ENCODE measurements around the gene FDX2. TPM values are rescaled to one million over a fixed set of nuclear protein-coding genes. Genes with fewer than 3 reads are reported as not detected.

The FDX2 gene
- polyA plus RNA-seq, 1 donor from 2014 or later = 82.7 TPM

DNA sequence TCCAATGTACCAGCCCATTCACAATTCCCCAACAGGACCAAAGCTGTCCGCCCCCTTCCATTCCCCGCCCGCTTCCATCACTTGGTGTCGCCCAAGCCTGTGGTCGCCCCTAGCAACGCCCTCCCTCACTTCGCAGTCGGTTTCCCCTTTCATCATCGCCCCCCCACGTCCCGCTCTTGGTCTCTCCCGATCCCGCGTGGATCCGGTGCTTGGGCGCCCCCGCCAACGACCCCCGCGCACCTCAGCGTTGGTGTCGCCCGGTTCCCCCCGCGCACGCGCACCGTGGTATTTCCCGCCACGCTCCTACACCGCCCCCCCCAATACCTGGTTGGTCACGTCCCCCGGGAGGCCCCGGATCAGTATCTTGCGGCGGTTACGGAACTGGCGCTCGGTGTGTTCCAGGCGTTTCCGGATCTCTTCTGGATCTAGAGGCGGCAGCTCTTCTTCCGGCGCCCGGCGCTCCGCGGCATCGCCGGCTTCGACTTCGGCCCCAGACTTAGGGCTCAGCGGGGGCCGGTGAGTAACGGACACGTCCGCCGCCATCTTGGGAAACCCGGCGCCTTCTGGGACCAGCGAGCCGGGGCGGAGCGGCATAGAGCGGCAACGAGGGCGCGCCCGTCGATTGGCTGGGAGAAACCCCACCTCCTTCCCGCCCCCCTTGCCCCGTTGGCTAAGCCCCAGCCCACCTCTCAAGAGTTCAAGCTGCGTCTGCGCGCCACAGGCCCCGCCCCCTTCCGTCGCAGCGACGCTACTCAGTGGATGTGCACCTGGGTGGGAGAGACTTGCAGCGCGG is 17.3 kb upstream of the FDX2 start, which contains the start of gene RAVER1:
Gene RAVER1, minus strand, starts transcription at position 565 of the 793 bp plus-strand sequence. Its CDS starts 22 bp downstream, at position 543.
- H3K27ac ChIP-seq (ENCODE audit: low read length) = peak within 1 kb of the TSS; percentile 98
- peak within 1 kb of the TSS; percentile 92 for H3K9ac ChIP-seq (ENCODE audit: low read length)
- H3F3A ChIP-seq (ENCODE audit: insufficient read depth, low read length, poor library complexity, severe bottlenecking) = no peaks in the 10 kb centered on the region
- H3K4me2 ChIP-seq (ENCODE audit: low read length) = peak within 1 kb of the TSS; percentile 88
- no peaks in the 10 kb centered on the region for H3K27me3 ChIP-seq (ENCODE audit: insufficient read depth, low read depth, low read length)
- H3K79me2 ChIP-seq (replicated peaks; ENCODE audit: insufficient read depth, low read length) = peaks cover 22% of the 10 kb centered on the region
- H2AFZ ChIP-seq (ENCODE audit: low read depth, low read length) = peak within 1 kb of the TSS; percentile 83
- no peaks in the 10 kb centered on the region for H4K20me1 ChIP-seq (ENCODE audit: insufficient read depth)
- H3K9me2 ChIP-seq (ENCODE audit: insufficient read depth, low read length) = no peaks in the 10 kb centered on the region
- H3K36me3 ChIP-seq (ENCODE audit: insufficient read depth, low read length) = no peaks in the 10 kb centered on the region
- H3K9me3 ChIP-seq (ENCODE audit: low read length) = no peaks in the 10 kb centered on the region
- TF ChIP-seq RAD21 (conservative IDR thresholded peaks at IDR 0.05) (peak; percentile 46), TAF1 (IDR thresholded peaks at IDR 0.05; ENCODE audit: low read depth) (peak; percentile 94), EZH2 (IDR thresholded peaks at IDR 0.05; ENCODE audit: borderline replicate concordance, insufficient read depth, low read length, poor library complexity, severe bottlenecking) (no peak), EP300 (conservative IDR thresholded peaks at IDR 0.05; ENCODE audit: poor library complexity, severe bottlenecking) (peak; percentile 72), REST (IDR thresholded peaks at IDR 0.05; ENCODE audit: borderline replicate concordance) (peak; percentile 87), MXI1 (conservative IDR thresholded peaks at IDR 0.05; ENCODE audit: poor library complexity, severe bottlenecking) (peak; percentile 89), POLR2AphosphoS5 (IDR thresholded peaks at IDR 0.05) (peak; percentile 92), SMC3 (conservative IDR thresholded peaks at IDR 0.05; ENCODE audit: poor library complexity) (peak; percentile 64)
- TF ChIP-seq, protein P1, sequence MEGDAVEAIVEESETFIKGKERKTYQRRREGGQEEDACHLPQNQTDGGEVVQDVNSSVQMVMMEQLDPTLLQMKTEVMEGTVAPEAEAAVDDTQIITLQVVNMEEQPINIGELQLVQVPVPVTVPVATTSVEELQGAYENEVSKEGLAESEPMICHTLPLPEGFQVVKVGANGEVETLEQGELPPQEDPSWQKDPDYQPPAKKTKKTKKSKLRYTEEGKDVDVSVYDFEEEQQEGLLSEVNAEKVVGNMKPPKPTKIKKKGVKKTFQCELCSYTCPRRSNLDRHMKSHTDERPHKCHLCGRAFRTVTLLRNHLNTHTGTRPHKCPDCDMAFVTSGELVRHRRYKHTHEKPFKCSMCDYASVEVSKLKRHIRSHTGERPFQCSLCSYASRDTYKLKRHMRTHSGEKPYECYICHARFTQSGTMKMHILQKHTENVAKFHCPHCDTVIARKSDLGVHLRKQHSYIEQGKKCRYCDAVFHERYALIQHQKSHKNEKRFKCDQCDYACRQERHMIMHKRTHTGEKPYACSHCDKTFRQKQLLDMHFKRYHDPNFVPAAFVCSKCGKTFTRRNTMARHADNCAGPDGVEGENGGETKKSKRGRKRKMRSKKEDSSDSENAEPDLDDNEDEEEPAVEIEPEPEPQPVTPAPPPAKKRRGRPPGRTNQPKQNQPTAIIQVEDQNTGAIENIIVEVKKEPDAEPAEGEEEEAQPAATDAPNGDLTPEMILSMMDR (IDR thresholded peaks at IDR 0.05; ENCODE audit: poor library complexity, severe bottlenecking) = peak; percentile 56
- peak within 1 kb of the TSS; percentile 91 for H3K4me3 ChIP-seq (ENCODE audit: low read length)

GRCh38 chr19:10332158-10332964 is 16.5 kb upstream of the FDX2 start:
- no peaks in the 10 kb centered on the region for H3K27me3 ChIP-seq (ENCODE audit: insufficient read depth, low read depth, low read length)
- peak overlapping the region; percentile 91 for H3K4me3 ChIP-seq (ENCODE audit: low read length)
- H2AFZ ChIP-seq (ENCODE audit: low read depth, low read length) = peak overlapping the region; percentile 31
- H3K9me3 ChIP-seq (ENCODE audit: low read length) = no peaks in the 10 kb centered on the region
- peak overlapping the region; percentile 88 for H3K4me2 ChIP-seq (ENCODE audit: low read length)
- no peaks in the 10 kb centered on the region for H4K20me1 ChIP-seq (ENCODE audit: insufficient read depth)
- H3K9ac ChIP-seq (ENCODE audit: low read length) = peak overlapping the region; percentile 92
- peaks cover 22% of the 10 kb centered on the region for H3K79me2 ChIP-seq (replicated peaks; ENCODE audit: insufficient read depth, low read length)
- TF ChIP-seq EP300 (conservative IDR thresholded peaks at IDR 0.05; ENCODE audit: poor library complexity, severe bottlenecking) = no peak
- TF ChIP-seq EZH2 (IDR thresholded peaks at IDR 0.05; ENCODE audit: borderline replicate concordance, insufficient read depth, low read length, poor library complexity, severe bottlenecking) = no peak
- TF ChIP-seq MXI1 (conservative IDR thresholded peaks at IDR 0.05; ENCODE audit: poor library complexity, severe bottlenecking) = no peak
- H3K36me3 ChIP-seq (ENCODE audit: insufficient read depth, low read length) = no peaks in the 10 kb centered on the region
- peak overlapping the region; percentile 98 for H3K27ac ChIP-seq (ENCODE audit: low read length)
- no peaks in the 10 kb centered on the region for H3F3A ChIP-seq (ENCODE audit: insufficient read depth, low read length, poor library complexity, severe bottlenecking)
- H3K9me2 ChIP-seq (ENCODE audit: insufficient read depth, low read length) = no peaks in the 10 kb centered on the region

Data from neural cell (in vitro differentiated cells).